CD4-positive, alpha-beta T cell treated with Interleukin-17A for 1 hour (primary cell): ENCODE data around the gene PSMA6.
"Not testable (repeated sequence)": the region's sequence is repeated elsewhere in the genome, so short reads cannot be mapped to it uniquely, and the experiment has no call there.

Experiments used
- DNase-seq: peaks from one replicate; pipeline ENCODE4 v3.0.0-alpha.2; 2020

Gene PSMA6

GRCh38 chr14:35285168-35286002 is 6.8 kb upstream of the PSMA6 start:
- peak; percentile 42 for DNase-seq

- DNase-seq = peak; percentile 22
Observed at GRCh38 chr14:35286003-35286600, 6.1 kb upstream of the PSMA6 start.

GRCh38 chr14:35286707-35287106 is 5.5 kb upstream of the PSMA6 start:
- peak; percentile 19 for DNase-seq

- peak; percentile 42 for DNase-seq
Observed at GRCh38 chr14:35287431-35288013, 4.7 kb upstream of the PSMA6 start.

GRCh38 chr14:35289623-35290022 is 2.6 kb upstream of the PSMA6 start:
- no peak for DNase-seq

- DNase-seq = no peak
Observed at GRCh38 chr14:35292770-35293561, 784 bp downstream of the PSMA6 start.

- DNase-seq = no peak
Observed at GRCh38 chr14:35295845-35296161, 3.6 kb downstream of the PSMA6 start.

GRCh38 chr14:35296545-35296944 is 4.4 kb downstream of the PSMA6 start:
- DNase-seq = no peak

GRCh38 chr14:35297706-35298105 is 5.5 kb downstream of the PSMA6 start:
- no peak for DNase-seq

- no peak for DNase-seq
Observed at GRCh38 chr14:35298351-35298750, 6.2 kb downstream of the PSMA6 start.

GRCh38 chr14:35299708-35300107 is 7.5 kb downstream of the PSMA6 start:
- DNase-seq = no peak

- no peak for DNase-seq
Observed at GRCh38 chr14:35300228-35300627, 8.0 kb downstream of the PSMA6 start.

- not testable (repeated sequence) for DNase-seq
Observed at GRCh38 chr14:35301334-35301733, 9.2 kb downstream of the PSMA6 start.

GRCh38 chr14:35301735-35302528 is 9.8 kb downstream of the PSMA6 start:
- DNase-seq = peak; percentile 15

- DNase-seq = no peak
Observed at GRCh38 chr14:35303149-35303935, 11.2 kb downstream of the PSMA6 start.

- no peak for DNase-seq
Observed at GRCh38 chr14:35304812-35305462, 12.8 kb downstream of the PSMA6 start.

- DNase-seq = no peak
Observed at GRCh38 chr14:35305633-35306032, 13.5 kb downstream of the PSMA6 start.

- no peak for DNase-seq
Observed at GRCh38 chr14:35306114-35306513, 13.9 kb downstream of the PSMA6 start.

- no peak for DNase-seq
Observed at GRCh38 chr14:35317820-35318219, 25.6 kb downstream of the PSMA6 start.

- DNase-seq = no peak
Observed at GRCh38 chr14:35319509-35319908, 27.3 kb downstream of the PSMA6 start.

GRCh38 chr14:35320472-35320871 is 28.3 kb downstream of the PSMA6 start:
- no peak for DNase-seq
